Central memory CD4-positive, alpha-beta T cell (primary cell): ENCODE measurements around the gene SERPINE1.
A peak's percentile ranks its signal among the peaks of the same experiment; 100 is the strongest.
"Not testable (repeated sequence)": the region's sequence is repeated elsewhere in the genome, so short reads cannot be mapped to it uniquely, and the experiment has no call there.

ENCODE experiments used
- DNase-seq: peaks from one replicate; pipeline ENCODE4 v3.0.0; 2022

SERPINE1 gene

GRCh38 chr7:101124376-101125056, 2.4 kb upstream of the SERPINE1 start:
- DNase-seq = no peak

GRCh38 chr7:101125989-101126650, 784 bp upstream of the SERPINE1 start:
- DNase-seq = no peak

GRCh38 chr7:101127460-101128039, 646 bp downstream of the SERPINE1 start:
- DNase-seq = no peak

- no peak for DNase-seq
Observed at GRCh38 chr7:101128040-101128834, 1.3 kb downstream of the SERPINE1 start.

GRCh38 chr7:101129603-101130117, 2.8 kb downstream of the SERPINE1 start:
- DNase-seq = no peak

GRCh38 chr7:101132626-101133600, 6.0 kb downstream of the SERPINE1 start:
- not testable (repeated sequence) for DNase-seq

- no peak for DNase-seq
Observed at GRCh38 chr7:101133621-101134398, 6.9 kb downstream of the SERPINE1 start.

GRCh38 chr7:101134399-101134980, 7.6 kb downstream of the SERPINE1 start:
- DNase-seq = no peak

GRCh38 chr7:101137651-101138212, 10.8 kb downstream of the SERPINE1 start:
- no peak for DNase-seq

GRCh38 chr7:101138213-101138870, 11.4 kb downstream of the SERPINE1 start:
- DNase-seq = peak; percentile 63

GRCh38 chr7:101140339-101140699, 13.4 kb downstream of the SERPINE1 start:
- DNase-seq = no peak

GRCh38 chr7:101140746-101141382, 14.0 kb downstream of the SERPINE1 start:
- DNase-seq = no peak

GRCh38 chr7:101151908-101152651, 25.2 kb downstream of the SERPINE1 start:
- DNase-seq = no peak

GRCh38 chr7:101153969-101154692, 27.2 kb downstream of the SERPINE1 start, which contains the start of gene AP1S1:
Gene AP1S1 (plus strand): TSS chr7:101154476. CDS start chr7:101154515, 39 bp downstream.
- DNase-seq = peak; percentile 90

- DNase-seq = no peak
Observed at GRCh38 chr7:101154693-101155102, 27.8 kb downstream of the SERPINE1 start.

- DNase-seq = no peak
Observed at GRCh38 chr7:101155303-101155702, 28.4 kb downstream of the SERPINE1 start.

GRCh38 chr7:101156277-101156676, 29.4 kb downstream of the SERPINE1 start:
- DNase-seq = no peak
